Measurements from ENCODE around the gene INTS6L. TPM values are rescaled to one million over a fixed set of nuclear protein-coding genes. Genes with fewer than 3 reads are reported as not detected.

The INTS6L gene
- total RNA-seq, 1 donor = 4.7 TPM

DNA sequence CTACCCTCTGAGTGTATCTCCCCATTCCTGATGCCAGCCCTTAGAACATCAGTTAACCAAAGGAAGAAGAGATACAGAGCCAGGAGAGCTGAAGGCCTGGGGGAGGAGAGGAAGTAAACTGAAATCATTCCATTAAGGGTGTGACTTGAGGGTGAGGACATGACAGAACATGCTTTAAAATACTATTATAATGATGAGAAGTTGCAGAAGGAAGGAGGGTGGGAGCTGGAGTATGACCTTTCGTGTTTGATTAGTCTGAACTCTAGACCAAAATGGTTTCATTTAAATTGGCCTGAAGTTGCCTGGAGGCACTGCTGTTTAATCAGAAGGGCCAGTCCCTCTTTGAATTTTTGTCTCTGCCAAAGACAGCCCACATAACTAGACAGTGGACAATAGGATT lies 11.4 kb downstream of the INTS6L start:
- Histone ChIP-seq H3K36me3 (ENCODE audit: insufficient read depth, low read length) (no peaks in the 10 kb centered on the region), H3K4me2 (ENCODE audit: insufficient read depth, low read length) (no peak overlapping the region), H3K79me2 (ENCODE audit: insufficient read depth, low read length) (no peaks in the 10 kb centered on the region), H3K9me3 (ENCODE audit: low read depth, low read length) (no peaks in the 10 kb centered on the region), H2AFZ (ENCODE audit: low read length) (no peak overlapping the region), H3K4me1 (ENCODE audit: insufficient read depth, low read length) (no peaks in the 10 kb centered on the region), H3K4me3 (ENCODE audit: insufficient read depth, low read length) (no peak overlapping the region), H4K20me1 (ENCODE audit: insufficient read depth, low read length) (no peaks in the 10 kb centered on the region), H3K27me3 (ENCODE audit: insufficient read depth, low read length) (no peaks in the 10 kb centered on the region), H3K27ac (ENCODE audit: low read depth, low read length) (no peak overlapping the region)
- DNase-seq (ENCODE audit: insufficient read length, low spot score, missing footprints) = no peak
- TF ChIP-seq, protein P1, sequence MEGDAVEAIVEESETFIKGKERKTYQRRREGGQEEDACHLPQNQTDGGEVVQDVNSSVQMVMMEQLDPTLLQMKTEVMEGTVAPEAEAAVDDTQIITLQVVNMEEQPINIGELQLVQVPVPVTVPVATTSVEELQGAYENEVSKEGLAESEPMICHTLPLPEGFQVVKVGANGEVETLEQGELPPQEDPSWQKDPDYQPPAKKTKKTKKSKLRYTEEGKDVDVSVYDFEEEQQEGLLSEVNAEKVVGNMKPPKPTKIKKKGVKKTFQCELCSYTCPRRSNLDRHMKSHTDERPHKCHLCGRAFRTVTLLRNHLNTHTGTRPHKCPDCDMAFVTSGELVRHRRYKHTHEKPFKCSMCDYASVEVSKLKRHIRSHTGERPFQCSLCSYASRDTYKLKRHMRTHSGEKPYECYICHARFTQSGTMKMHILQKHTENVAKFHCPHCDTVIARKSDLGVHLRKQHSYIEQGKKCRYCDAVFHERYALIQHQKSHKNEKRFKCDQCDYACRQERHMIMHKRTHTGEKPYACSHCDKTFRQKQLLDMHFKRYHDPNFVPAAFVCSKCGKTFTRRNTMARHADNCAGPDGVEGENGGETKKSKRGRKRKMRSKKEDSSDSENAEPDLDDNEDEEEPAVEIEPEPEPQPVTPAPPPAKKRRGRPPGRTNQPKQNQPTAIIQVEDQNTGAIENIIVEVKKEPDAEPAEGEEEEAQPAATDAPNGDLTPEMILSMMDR (IDR thresholded peaks at IDR 0.05; ENCODE audit: extremely low read depth, low read depth, low read length) = no peak

DNA sequence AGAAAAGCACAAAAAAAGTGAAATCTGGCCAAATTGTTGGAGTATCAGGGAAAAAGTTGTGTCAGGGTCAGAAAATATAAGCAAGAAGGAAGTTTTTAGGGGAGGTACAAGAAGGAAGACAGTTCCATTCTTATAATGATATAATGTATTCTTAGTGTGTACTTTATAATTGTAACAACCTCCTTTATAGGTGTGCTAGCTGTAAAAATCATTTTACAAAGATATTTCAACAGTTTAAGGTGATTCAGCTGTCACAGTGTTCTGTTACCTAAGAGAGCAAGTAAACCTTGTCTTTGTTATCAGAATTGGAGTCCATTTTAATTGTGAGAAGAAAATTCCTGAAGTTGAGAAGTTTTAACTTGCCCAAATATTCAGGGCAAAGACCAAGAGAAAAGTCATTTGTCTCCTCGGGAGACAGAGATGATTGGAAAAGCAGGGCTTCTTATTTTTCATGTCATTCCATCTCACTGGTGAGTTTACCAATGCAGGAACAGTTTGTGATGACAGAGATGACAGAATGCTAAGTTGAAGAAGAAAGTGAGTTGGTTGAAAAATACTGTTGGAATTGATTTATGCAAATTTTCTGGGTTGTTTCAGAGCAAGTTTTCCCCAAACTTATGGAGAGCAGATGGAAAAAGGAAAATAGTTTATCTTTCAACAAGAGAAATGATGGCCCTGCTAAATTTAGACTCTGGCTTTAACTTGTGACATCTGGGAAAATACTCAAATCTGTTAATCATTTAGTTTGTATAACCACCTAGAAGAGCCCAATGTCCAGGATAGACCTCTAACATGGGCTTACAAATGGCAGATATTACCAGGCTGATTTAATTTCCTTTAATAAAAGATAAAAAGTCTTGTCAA lies 14.8 kb downstream of the INTS6L start:
- Histone ChIP-seq H2AFZ (ENCODE audit: low read length) (no peak overlapping the region), H3K36me3 (ENCODE audit: insufficient read depth, low read length) (no peaks in the 10 kb centered on the region), H3K4me1 (ENCODE audit: insufficient read depth, low read length) (no peaks in the 10 kb centered on the region), H3K27me3 (ENCODE audit: insufficient read depth, low read length) (no peaks in the 10 kb centered on the region), H3K4me3 (ENCODE audit: insufficient read depth, low read length) (no peak overlapping the region), H3K79me2 (ENCODE audit: insufficient read depth, low read length) (no peaks in the 10 kb centered on the region), H3K9me3 (ENCODE audit: low read depth, low read length) (no peaks in the 10 kb centered on the region), H4K20me1 (ENCODE audit: insufficient read depth, low read length) (no peaks in the 10 kb centered on the region), H3K27ac (ENCODE audit: low read depth, low read length) (no peak overlapping the region), H3K4me2 (ENCODE audit: insufficient read depth, low read length) (no peak overlapping the region)
- DNase-seq (ENCODE audit: insufficient read length, low spot score, missing footprints) = no peak
- TF ChIP-seq, protein P1 (IDR thresholded peaks at IDR 0.05; ENCODE audit: extremely low read depth, low read depth, low read length) = no peak

DNA sequence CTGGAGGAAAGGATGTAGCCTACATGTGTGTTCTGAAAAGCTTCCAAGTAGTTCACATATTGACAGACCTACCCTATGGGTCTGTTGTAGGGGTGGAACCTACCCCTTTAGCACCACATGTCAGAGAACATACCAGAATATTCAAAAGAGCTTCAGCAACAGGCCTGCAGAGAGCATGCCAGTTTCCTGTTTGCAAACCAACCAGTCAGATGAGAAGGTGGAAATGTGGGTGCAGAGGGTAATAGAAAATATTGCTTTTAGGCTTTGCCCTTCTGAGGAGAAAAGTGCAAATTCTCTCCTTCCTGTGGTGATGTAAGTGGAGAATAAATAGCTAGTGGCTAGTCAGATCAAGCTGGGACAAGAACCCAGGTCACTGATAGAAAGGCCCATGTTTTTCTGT lies 16.4 kb downstream of the INTS6L start:
- H3K4me1 ChIP-seq (ENCODE audit: insufficient read depth, low read length) = no peaks in the 10 kb centered on the region
- TF ChIP-seq, protein P1 (IDR thresholded peaks at IDR 0.05; ENCODE audit: extremely low read depth, low read depth, low read length) = no peak

DNA sequence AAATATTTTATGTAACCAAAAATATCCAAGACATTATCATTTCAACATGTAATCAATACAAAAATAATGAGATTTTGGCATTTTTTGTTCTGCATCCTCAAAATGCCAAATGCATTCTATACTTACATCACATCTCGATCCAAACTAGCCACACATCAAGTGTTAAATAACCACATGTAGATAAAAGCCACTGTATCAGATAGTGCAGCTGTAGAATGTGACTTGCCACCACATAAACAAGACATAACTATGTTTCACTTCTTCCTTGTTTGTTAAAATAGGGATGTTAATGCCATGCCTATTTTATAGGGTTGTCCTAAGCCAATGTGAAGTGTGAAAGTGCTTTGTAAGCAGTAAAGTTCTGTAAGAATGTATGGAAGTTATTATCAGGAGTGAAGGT lies 20.9 kb downstream of the INTS6L start:
- no peaks in the 10 kb centered on the region for H3K36me3 ChIP-seq (ENCODE audit: insufficient read depth, low read length)
- H3K4me1 ChIP-seq (ENCODE audit: insufficient read depth, low read length) = no peaks in the 10 kb centered on the region
- H4K20me1 ChIP-seq (ENCODE audit: insufficient read depth, low read length) = no peaks in the 10 kb centered on the region
- H3K9me3 ChIP-seq (ENCODE audit: low read depth, low read length) = no peaks in the 10 kb centered on the region
- no peak overlapping the region for H3K4me2 ChIP-seq (ENCODE audit: insufficient read depth, low read length)
- H3K4me3 ChIP-seq (ENCODE audit: insufficient read depth, low read length) = no peak overlapping the region
- no peak for DNase-seq (ENCODE audit: insufficient read length, low spot score, missing footprints)
- H3K79me2 ChIP-seq (ENCODE audit: insufficient read depth, low read length) = no peaks in the 10 kb centered on the region
- no peaks in the 10 kb centered on the region for H3K27me3 ChIP-seq (ENCODE audit: insufficient read depth, low read length)
- no peak overlapping the region for H3K27ac ChIP-seq (ENCODE audit: low read depth, low read length)
- TF ChIP-seq, protein P1 (IDR thresholded peaks at IDR 0.05; ENCODE audit: extremely low read depth, low read depth, low read length) = no peak
- no peak overlapping the region for H2AFZ ChIP-seq (ENCODE audit: low read length)

More for the DNA sequence above, 16.4 kb downstream of the INTS6L start:
- Histone ChIP-seq H3K4me3 (ENCODE audit: insufficient read depth, low read length) (no peak overlapping the region), H3K79me2 (ENCODE audit: insufficient read depth, low read length) (no peaks in the 10 kb centered on the region), H2AFZ (ENCODE audit: low read length) (no peak overlapping the region), H3K4me2 (ENCODE audit: insufficient read depth, low read length) (no peak overlapping the region), H3K27me3 (ENCODE audit: insufficient read depth, low read length) (no peaks in the 10 kb centered on the region), H3K27ac (ENCODE audit: low read depth, low read length) (no peak overlapping the region), H4K20me1 (ENCODE audit: insufficient read depth, low read length) (no peaks in the 10 kb centered on the region), H3K36me3 (ENCODE audit: insufficient read depth, low read length) (no peaks in the 10 kb centered on the region), H3K9me3 (ENCODE audit: low read depth, low read length) (no peaks in the 10 kb centered on the region)
- no peak for DNase-seq (ENCODE audit: insufficient read length, low spot score, missing footprints)

Measured in osteoblast (primary cell).